GOT3 (cell line): ENCODE measurements around the gene MRPS34.

ENCODE experiments used
- DNase-seq: peaks from one replicate; lab custom pipeline; 2025; ENCODE audit warnings: mixed read lengths; lab: John Stamatoyannopoulos, UW

MRPS34 gene

DNA sequence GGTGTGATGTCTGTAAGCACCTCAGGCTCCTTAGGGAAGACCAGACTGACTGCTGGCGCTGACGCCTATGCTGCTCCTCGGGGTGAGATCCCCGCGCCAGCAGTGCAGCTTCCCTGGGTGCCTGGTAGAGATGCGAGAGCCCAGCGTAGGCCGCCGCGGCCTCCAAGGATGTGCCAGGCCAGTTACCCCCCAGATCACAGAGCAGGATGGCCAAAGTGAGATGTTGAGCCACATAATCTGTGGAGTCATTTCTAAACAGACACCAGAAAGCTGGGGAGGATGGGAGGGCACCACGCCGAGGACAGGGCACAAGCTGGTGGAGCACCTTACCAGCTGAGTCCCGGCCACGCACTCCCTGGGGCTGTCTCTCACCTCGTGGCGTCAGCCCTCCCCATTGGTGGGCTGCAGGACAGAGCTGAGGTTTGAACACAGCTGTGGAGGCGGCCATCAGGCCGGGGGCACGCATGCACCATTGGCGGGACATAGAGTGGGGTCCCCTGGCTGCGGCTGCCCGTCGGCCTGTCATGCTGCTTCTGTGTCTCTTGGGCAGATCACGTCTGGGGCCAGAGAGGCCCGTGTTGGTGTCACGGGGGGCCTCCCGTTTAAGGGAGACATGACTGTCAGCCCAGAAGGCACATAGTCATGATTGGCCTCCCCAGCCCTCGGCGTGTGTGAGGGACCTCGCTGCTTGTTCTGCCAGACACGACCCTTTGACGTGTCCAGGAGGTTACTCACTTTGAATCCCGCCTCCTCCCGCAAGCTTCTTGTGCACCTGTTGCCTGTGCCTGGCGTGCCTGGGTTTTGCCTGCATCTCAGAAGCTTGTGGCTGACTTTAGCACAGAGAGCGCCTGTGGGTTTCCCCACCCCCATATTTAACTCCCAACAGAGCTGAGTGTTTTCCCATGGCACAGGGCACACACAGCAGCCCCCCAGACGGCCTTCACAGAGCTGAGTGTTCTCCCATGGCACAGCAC, 45.0 kb downstream of the MRPS34 start:
- DNase-seq: no peak

DNA sequence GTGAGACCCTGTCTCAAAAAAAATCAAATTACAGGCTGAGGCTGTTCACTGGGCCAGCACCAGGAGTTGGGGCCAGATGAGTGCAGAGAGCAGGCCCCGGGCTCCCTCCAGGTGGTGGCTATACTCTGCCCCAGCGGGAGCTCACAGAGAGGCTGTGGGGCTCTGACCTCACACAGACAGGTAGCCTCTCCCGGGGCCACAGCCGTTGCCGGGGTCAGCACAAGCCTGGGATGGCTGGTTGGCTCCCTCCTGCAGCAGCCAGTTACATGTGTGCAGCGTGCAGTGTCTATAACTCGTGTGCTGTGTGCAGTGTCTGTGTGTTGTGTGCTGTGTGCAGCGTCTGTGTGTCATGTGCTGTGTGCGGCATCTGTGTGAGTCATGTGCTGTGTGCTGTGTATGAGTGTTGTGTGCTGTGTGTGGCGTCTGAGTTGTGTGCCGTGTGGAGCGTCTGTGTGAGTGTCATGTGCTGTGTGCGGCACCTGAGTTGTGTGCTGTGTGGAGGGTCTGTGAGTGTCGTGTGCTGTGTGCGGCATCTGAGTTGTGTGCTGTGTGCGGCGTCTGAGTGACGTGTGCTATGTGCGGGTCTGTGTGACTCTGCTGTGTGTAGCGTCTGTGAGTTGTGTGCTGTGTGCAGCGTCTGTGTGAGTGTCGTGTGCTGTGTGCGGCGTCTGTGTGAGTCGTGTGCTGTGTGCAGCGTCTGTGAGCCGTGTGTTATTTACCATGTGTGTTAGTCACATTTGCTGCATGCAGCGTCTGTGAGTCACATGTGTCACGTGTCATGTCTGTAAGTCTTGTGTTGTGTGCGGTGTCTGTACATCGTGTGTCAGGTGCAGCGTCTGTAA, 46.1 kb downstream of the MRPS34 start:
- DNase-seq: no peak

DNA sequence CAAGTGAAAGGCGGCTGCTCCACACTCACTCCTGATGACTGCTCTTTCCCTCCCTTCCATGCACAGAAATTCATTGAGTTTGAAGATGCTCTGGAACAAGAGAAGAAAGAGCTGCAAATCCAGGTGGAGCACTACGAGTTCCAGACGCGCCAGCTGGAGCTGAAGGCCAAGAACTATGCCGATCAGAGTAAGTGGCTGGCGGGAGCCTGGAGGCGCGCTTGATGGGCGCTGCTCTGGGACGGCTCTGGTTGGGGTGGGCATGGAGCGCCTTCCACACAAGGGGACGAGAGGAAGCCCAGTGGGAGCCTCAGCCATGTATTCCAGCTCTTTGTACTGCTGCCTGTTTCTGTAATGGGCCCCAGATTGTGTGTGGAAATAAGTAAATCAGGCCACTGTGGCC, 48.4 kb downstream of the MRPS34 start:
- no peak for DNase-seq

DNA sequence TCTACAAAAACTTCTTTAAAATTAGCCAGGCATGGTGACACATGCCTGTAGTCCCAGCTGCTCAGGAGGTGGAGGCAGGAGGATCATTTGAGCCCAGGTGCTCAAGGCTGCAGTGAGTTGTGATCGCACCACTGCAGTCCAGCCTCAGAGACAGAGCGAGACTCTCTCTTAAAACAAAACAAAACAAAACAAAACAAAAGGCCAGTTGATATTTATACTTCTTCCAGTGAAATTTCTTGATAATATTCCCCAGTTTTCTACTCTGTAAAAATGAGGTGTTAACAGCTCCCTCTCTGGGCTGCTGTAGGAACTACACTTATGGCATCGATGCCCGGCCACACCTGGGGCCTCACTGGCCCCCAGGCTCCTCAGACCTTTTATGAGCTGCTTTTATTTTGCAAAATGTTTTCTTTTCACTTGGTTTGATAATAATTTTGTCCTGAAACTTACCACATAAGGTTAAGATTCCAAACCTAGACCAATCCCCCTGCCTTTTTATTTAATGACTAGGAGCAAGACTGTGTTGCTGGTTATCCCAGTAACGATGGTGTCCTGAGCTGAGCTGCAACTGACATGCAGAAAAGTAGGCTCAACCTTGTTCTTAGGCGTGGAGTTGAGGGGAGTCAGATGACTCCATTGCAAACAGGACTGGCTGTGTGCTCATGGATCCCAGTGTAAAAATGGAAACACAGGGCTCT, 49.3 kb downstream of the MRPS34 start:
- DNase-seq: no peak
